OCI-LY3 (cell line): ENCODE results near the gene PKD2L1.
A peak's percentile ranks its signal among the peaks of the same experiment; 100 is the strongest.

Experiments used
- H2AFZ ChIP-seq: fragments of 200-600, 300-600 bp; shearing (Covaris generic); 2 replicates; pipeline ENCODE4 v1.6.0; 2014; ENCODE audit warnings: antibody characterized with exemption, low read depth, low read length
- H3K27ac ChIP-seq: fragments of 200-600, 300-600 bp; sonication (generic); 2 replicates; pipeline ENCODE4 v1.5.1; 2014; ENCODE audit warnings: mild to moderate bottlenecking, low read length, moderate library complexity, mixed read lengths
- H3K27me3 ChIP-seq: fragments of 200-600, 300-600 bp; sonication (generic); 2 replicates; pipeline ENCODE4 v1.6.1; 2014; ENCODE audit warnings: low read depth, low read length, mixed read lengths
- H3K36me3 ChIP-seq: fragments of 200-600, 300-600 bp; sonication (generic); replicated peaks from 2 replicates; pipeline ENCODE3; 2014; ENCODE audit warnings: low read depth, low read length, mixed read lengths
- H3K4me1 ChIP-seq: fragments of 300-600, 200-600 bp; sonication (generic); 2 replicates; pipeline ENCODE4 v1.6.1; 2014; ENCODE audit warnings: low read length, mixed read lengths
- H3K4me2 ChIP-seq: fragments of 200-600, 300-600 bp; sonication (generic); 2 replicates; pipeline ENCODE4 v1.6.1; 2014; ENCODE audit warnings: low read length, mixed read lengths
- H3K4me3 ChIP-seq: fragments of 300-600, 200-600 bp; sonication (generic); 2 replicates; pipeline ENCODE4 v1.5.1; 2014; ENCODE audit warnings: antibody characterized with exemption, mild to moderate bottlenecking, low read length, moderate library complexity
- H3K79me2 ChIP-seq: fragments of 300-600, 200-600 bp; shearing (Covaris generic); 2 replicates; pipeline ENCODE4 v1.6.1; 2014; ENCODE audit warnings: mild to moderate bottlenecking, low read length, mixed read lengths
- H3K9ac ChIP-seq: fragments of 300-600, 200-600 bp; shearing (Covaris generic); 2 replicates; pipeline ENCODE4 v1.6.0; 2014; ENCODE audit warnings: mild to moderate bottlenecking, low read length, moderate library complexity
- H3K9me3 ChIP-seq: fragments of 200-600, 300-600 bp; shearing (Covaris generic); 2 replicates; pipeline ENCODE4 v1.6.1; 2014; ENCODE audit warnings: low read length, mixed read lengths; ENCODE audit not compliant: insufficient read depth
- H4K20me1 ChIP-seq: fragments of 200-600, 300-600 bp; sonication (generic); 2 replicates; pipeline ENCODE4 v1.6.1; 2016; ENCODE audit warnings: low read length, mixed read lengths; ENCODE audit not compliant: insufficient read depth
- CTCF ChIP-seq: fragments of 200-600, 300-600 bp; sonication (generic); IDR thresholded peaks from 2 replicates; pipeline ENCODE4 v1.5.1; 2014; ENCODE audit warnings: antibody characterized with exemption, low read length, low read depth
- EZH2phosphoT487 ChIP-seq: fragments of 200-600 bp; shearing (Covaris generic); IDR thresholded peaks from 2 replicates; pipeline ENCODE4 v1.6.1; 2018; ENCODE audit warnings: antibody characterized with exemption, mixed run types, low read depth

Gene PKD2L1

GRCh38 chr10:100348389-100348927 lies 18.4 kb upstream of the PKD2L1 start:
- Histone ChIP-seq H3K4me2 (peak overlapping the region; percentile 99), H3K4me1 (peaks cover 29% of the 10 kb centered on the region), H3K9ac (peak overlapping the region; percentile 100), H3K9me3 (no peaks in the 10 kb centered on the region), H3K4me3 (peak overlapping the region; percentile 100), H3K27ac (peak overlapping the region; percentile 85), H4K20me1 (peaks cover 47% of the 10 kb centered on the region), H2AFZ (no peak overlapping the region), H3K27me3 (no peaks in the 10 kb centered on the region), H3K79me2 (peaks cover 69% of the 10 kb centered on the region), H3K36me3 (peaks cover 58% of the 10 kb centered on the region)
- no peak for TF ChIP-seq CTCF
- no peak for TF ChIP-seq EZH2phosphoT487

DNA sequence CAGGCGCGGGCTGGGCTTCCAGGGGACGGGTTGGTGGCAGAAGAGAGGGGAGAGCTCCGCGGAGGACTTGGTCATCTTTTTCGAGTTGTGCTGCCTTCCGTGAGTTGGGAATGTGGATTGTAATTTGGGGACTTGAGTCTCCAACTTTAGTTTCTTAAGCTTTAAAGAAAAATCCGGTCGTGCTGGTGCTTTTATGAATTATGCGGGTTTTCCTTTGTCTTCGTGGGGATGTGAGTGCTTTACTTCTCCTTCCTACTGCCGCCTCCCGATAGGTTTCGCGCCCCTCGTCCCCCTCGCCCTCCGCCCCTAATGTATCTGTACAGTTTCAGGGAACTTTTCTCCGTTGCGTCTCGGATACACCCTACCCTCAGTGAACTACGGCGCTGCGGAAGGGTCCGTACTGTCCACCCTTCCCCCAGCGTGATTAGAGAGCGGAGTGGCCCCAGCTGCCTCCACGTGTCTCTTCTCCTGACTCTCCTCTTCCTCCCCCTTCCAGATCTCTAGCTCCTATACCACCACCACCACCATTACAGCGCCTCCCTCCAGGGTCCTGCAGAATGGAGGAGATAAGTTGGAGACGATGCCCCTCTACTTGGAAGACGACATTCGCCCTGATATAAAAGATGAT lies 17.7 kb upstream of the PKD2L1 start:
- H3K9me3 ChIP-seq, result no peaks in the 10 kb centered on the region
- H3K9ac ChIP-seq, result peak overlapping the region; percentile 100
- TF ChIP-seq CTCF, result no peak
- TF ChIP-seq EZH2phosphoT487, result no peak
- peaks cover 47% of the 10 kb centered on the region for H4K20me1 ChIP-seq
- H3K79me2 ChIP-seq, result peaks cover 64% of the 10 kb centered on the region
- H3K27me3 ChIP-seq, result no peaks in the 10 kb centered on the region
- peaks cover 53% of the 10 kb centered on the region for H3K36me3 ChIP-seq
- no peak overlapping the region for H2AFZ ChIP-seq
- H3K4me2 ChIP-seq, result peak overlapping the region; percentile 99
- peaks cover 29% of the 10 kb centered on the region for H3K4me1 ChIP-seq
- H3K4me3 ChIP-seq, result peak overlapping the region; percentile 100
- peak overlapping the region; percentile 85 for H3K27ac ChIP-seq

GRCh38 chr10:100346765-100347567 lies 16.9 kb upstream of the PKD2L1 start, which contains the start of gene SCD:
TSS of gene SCD (plus strand) at chr10:100347233. CDS start at chr10:100347505, 272 bp downstream.
- H2AFZ ChIP-seq, result no peak within 1 kb of the TSS
- H3K27ac ChIP-seq, result peak within 1 kb of the TSS; percentile 85
- H3K4me3 ChIP-seq, result peak within 1 kb of the TSS; percentile 100
- H3K4me1 ChIP-seq, result peaks cover 36% of the 10 kb centered on the region
- no peaks in the 10 kb centered on the region for H3K9me3 ChIP-seq
- peaks cover 57% of the 10 kb centered on the region for H3K79me2 ChIP-seq
- peaks cover 40% of the 10 kb centered on the region for H4K20me1 ChIP-seq
- peaks cover 46% of the 10 kb centered on the region for H3K36me3 ChIP-seq
- no peaks in the 10 kb centered on the region for H3K27me3 ChIP-seq
- peak within 1 kb of the TSS; percentile 100 for H3K9ac ChIP-seq
- H3K4me2 ChIP-seq, result peak within 1 kb of the TSS; percentile 99
- TF ChIP-seq CTCF, result no peak

GRCh38 chr10:100346351-100346764 lies 16.3 kb upstream of the PKD2L1 start:
- TF ChIP-seq CTCF (no peak), EZH2phosphoT487 (no peak)
- H3K4me1 ChIP-seq, result peaks cover 37% of the 10 kb centered on the region
- H3K4me2 ChIP-seq, result peak overlapping the region; percentile 97
- peak overlapping the region; percentile 100 for H3K4me3 ChIP-seq
- peaks cover 51% of the 10 kb centered on the region for H3K79me2 ChIP-seq
- no peak overlapping the region for H2AFZ ChIP-seq
- peaks cover 34% of the 10 kb centered on the region for H4K20me1 ChIP-seq
- H3K27me3 ChIP-seq, result no peaks in the 10 kb centered on the region
- H3K36me3 ChIP-seq, result peaks cover 40% of the 10 kb centered on the region
- peak overlapping the region; percentile 85 for H3K27ac ChIP-seq
- peak overlapping the region; percentile 100 for H3K9ac ChIP-seq
- H3K9me3 ChIP-seq, result no peaks in the 10 kb centered on the region
